Liver (tissue), 3 donors: ENCODE data around the gene COL24A1.

Experiments used
- FOXA2 ChIP-seq: IDR thresholded peaks from 2 replicates; pipeline ENCODE4 v1.6.1; 2016; ENCODE audit warnings: antibody characterized with exemption
- GABPA ChIP-seq, 2 donors: IDR thresholded peaks in 1 of 2; conservative IDR thresholded peaks in 1 of 2; 2 replicates each; pipeline ENCODE4 v1.6.1; 2016; ENCODE audit warnings: antibody characterized with exemption in 2 of 2, mild to moderate bottlenecking in 1 of 2, moderate library complexity in 1 of 2
- JUND ChIP-seq, 2 donors: IDR thresholded peaks; 2 replicates each; pipeline ENCODE4 v1.6.1; 2016; ENCODE audit warnings: antibody characterized with exemption in 2 of 2
- MAX ChIP-seq: IDR thresholded peaks from 2 replicates; pipeline ENCODE4 v1.6.1; 2016; ENCODE audit warnings: antibody characterized with exemption
- NR2F2 ChIP-seq: IDR thresholded peaks from 2 replicates; pipeline ENCODE4 v1.6.1; 2016; ENCODE audit warnings: antibody characterized with exemption
- RAD21 ChIP-seq, 2 donors: IDR thresholded peaks; 2 replicates each; pipeline ENCODE4 v1.6.1; 2016; ENCODE audit warnings: antibody characterized with exemption in 2 of 2, mild to moderate bottlenecking in 2 of 2
- RXRA ChIP-seq, 2 donors: IDR thresholded peaks; 2 replicates each; pipeline ENCODE4 v1.6.1; 2017 to 2018; ENCODE audit warnings: antibody characterized with exemption in 2 of 2, mild to moderate bottlenecking in 1 of 2
- SP1 ChIP-seq: IDR thresholded peaks from 2 replicates; pipeline ENCODE4 v1.6.1; 2018; ENCODE audit warnings: antibody characterized with exemption, mild to moderate bottlenecking
- TAF1 ChIP-seq: conservative IDR thresholded peaks from 2 replicates; pipeline ENCODE4 v1.6.1; 2016; ENCODE audit warnings: antibody characterized with exemption, mild to moderate bottlenecking
- YY1 ChIP-seq: IDR thresholded peaks from 2 replicates; pipeline ENCODE4 v1.6.1; 2016; ENCODE audit warnings: antibody characterized with exemption, mild to moderate bottlenecking
- TF ChIP-seq, protein P1 (sequence below): fragments of 150-350 bp; IDR thresholded peaks from 2 replicates; pipeline ENCODE4 v1.5.1; 2017; ENCODE audit warnings: improper control_type of control experiment, low read depth, low read length; ENCODE audit not compliant: missing input control
- TF ChIP-seq, protein P2 (sequence below): IDR thresholded peaks from 2 replicates; pipeline ENCODE4 v1.6.1; 2016; ENCODE audit warnings: antibody characterized with exemption
- TF ChIP-seq, protein P3 (sequence below): IDR thresholded peaks from 2 replicates; pipeline ENCODE4 v1.6.1; 2016; ENCODE audit warnings: antibody characterized with exemption, mild to moderate bottlenecking
- TF ChIP-seq, protein P4 (sequence below): IDR thresholded peaks from 2 replicates; pipeline ENCODE4 v1.6.1; 2016; ENCODE audit warnings: antibody characterized with exemption
- donor health status: healthy.
- donor health status: healthy.

DNA sequence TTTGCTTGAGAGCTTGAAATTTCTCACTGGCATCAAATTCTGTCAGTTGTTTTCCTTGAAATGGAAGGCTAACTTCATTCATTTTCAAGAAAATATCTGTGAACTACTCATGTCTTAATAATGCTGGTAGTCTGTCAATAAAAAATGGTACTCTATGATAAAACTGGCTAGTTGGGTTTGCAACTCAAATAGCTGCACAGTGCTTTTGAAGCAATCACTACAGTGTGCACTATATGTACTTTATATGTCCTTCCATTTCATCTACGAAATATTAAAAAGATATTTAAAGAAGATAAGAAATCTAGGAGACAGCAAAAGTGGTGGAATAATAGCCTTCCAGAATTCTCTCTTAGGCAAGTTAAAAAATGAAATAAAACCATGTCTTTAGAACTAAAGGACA, 408.5 kb downstream of the COL24A1 start:
- TF ChIP-seq JUND (IDR thresholded peaks at IDR 0.05) (no peak), GABPA (IDR thresholded peaks at IDR 0.05 in 1 of 2, conservative IDR thresholded peaks at IDR 0.05 in 1 of 2) (no peak), NR2F2 (no peak), TAF1 (no peak), RXRA (IDR thresholded peaks at IDR 0.05) (no peak), MAX (no peak), YY1 (no peak), RAD21 (IDR thresholded peaks at IDR 0.05) (no peak), FOXA2 (no peak), SP1 (no peak)
- TF ChIP-seq, protein P1, sequence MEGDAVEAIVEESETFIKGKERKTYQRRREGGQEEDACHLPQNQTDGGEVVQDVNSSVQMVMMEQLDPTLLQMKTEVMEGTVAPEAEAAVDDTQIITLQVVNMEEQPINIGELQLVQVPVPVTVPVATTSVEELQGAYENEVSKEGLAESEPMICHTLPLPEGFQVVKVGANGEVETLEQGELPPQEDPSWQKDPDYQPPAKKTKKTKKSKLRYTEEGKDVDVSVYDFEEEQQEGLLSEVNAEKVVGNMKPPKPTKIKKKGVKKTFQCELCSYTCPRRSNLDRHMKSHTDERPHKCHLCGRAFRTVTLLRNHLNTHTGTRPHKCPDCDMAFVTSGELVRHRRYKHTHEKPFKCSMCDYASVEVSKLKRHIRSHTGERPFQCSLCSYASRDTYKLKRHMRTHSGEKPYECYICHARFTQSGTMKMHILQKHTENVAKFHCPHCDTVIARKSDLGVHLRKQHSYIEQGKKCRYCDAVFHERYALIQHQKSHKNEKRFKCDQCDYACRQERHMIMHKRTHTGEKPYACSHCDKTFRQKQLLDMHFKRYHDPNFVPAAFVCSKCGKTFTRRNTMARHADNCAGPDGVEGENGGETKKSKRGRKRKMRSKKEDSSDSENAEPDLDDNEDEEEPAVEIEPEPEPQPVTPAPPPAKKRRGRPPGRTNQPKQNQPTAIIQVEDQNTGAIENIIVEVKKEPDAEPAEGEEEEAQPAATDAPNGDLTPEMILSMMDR, result no peak
- TF ChIP-seq, protein P2, sequence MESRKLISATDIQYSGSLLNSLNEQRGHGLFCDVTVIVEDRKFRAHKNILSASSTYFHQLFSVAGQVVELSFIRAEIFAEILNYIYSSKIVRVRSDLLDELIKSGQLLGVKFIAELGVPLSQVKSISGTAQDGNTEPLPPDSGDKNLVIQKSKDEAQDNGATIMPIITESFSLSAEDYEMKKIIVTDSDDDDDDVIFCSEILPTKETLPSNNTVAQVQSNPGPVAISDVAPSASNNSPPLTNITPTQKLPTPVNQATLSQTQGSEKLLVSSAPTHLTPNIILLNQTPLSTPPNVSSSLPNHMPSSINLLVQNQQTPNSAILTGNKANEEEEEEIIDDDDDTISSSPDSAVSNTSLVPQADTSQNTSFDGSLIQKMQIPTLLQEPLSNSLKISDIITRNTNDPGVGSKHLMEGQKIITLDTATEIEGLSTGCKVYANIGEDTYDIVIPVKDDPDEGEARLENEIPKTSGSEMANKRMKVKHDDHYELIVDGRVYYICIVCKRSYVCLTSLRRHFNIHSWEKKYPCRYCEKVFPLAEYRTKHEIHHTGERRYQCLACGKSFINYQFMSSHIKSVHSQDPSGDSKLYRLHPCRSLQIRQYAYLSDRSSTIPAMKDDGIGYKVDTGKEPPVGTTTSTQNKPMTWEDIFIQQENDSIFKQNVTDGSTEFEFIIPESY, result no peak
- TF ChIP-seq, protein P3, sequence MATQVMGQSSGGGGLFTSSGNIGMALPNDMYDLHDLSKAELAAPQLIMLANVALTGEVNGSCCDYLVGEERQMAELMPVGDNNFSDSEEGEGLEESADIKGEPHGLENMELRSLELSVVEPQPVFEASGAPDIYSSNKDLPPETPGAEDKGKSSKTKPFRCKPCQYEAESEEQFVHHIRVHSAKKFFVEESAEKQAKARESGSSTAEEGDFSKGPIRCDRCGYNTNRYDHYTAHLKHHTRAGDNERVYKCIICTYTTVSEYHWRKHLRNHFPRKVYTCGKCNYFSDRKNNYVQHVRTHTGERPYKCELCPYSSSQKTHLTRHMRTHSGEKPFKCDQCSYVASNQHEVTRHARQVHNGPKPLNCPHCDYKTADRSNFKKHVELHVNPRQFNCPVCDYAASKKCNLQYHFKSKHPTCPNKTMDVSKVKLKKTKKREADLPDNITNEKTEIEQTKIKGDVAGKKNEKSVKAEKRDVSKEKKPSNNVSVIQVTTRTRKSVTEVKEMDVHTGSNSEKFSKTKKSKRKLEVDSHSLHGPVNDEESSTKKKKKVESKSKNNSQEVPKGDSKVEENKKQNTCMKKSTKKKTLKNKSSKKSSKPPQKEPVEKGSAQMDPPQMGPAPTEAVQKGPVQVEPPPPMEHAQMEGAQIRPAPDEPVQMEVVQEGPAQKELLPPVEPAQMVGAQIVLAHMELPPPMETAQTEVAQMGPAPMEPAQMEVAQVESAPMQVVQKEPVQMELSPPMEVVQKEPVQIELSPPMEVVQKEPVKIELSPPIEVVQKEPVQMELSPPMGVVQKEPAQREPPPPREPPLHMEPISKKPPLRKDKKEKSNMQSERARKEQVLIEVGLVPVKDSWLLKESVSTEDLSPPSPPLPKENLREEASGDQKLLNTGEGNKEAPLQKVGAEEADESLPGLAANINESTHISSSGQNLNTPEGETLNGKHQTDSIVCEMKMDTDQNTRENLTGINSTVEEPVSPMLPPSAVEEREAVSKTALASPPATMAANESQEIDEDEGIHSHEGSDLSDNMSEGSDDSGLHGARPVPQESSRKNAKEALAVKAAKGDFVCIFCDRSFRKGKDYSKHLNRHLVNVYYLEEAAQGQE, result no peak
- TF ChIP-seq, protein P4, sequence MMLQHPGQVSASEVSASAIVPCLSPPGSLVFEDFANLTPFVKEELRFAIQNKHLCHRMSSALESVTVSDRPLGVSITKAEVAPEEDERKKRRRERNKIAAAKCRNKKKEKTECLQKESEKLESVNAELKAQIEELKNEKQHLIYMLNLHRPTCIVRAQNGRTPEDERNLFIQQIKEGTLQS, result no peak
